ENCODE results near the gene CSRNP3. TPM values are rescaled to one million over a fixed set of nuclear protein-coding genes. Genes with fewer than 3 reads are reported as not detected.

The CSRNP3 gene
- total and polyA plus RNA-seq, 2 donors (not counting 1 experiment from before 2014, with no cell fraction given), result not detected

DNA sequence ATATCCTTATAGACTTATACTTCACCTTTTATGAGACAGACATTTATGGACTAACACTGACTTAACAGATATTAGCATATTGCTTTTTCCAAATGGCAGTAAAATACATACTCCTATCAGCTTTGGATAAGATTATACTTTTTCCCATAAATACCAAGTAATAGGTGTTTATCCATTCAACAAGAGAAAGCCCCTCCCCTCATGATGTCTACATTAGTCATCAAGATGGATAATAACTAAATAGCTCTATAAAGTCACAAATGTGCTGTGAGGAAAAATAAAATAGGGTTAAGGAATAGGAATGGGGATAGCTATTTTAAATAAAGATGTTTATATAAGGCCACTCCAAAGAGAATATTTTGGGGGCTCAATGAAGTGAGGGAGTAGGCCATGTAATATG, 39.4 kb downstream of the CSRNP3 start:
- ATAC-seq (ENCODE audit: low read depth), result no peak
- no peaks in the 10 kb centered on the region for H3K79me2 ChIP-seq (ENCODE audit: control insufficient read depth, insufficient read depth, low read length)
- Mint-ChIP-seq H3K27ac (no peak overlapping the region), H3K4me3 (no peak overlapping the region), H3K27me3 (no peaks in the 10 kb centered on the region), H3K9me3 (ENCODE audit: insufficient read depth) (no peaks in the 10 kb centered on the region), H3K4me1 (no peaks in the 10 kb centered on the region)
- H3K27ac ChIP-seq (ENCODE audit: low read length in 2 of 2), result no peak overlapping the region
- no peaks in the 10 kb centered on the region for H4K20me1 ChIP-seq (ENCODE audit: control insufficient read depth, insufficient read depth, low read length, poor library complexity, severe bottlenecking)
- intact Hi-C loops (cut with micrococcal nuclease), result no loop called here
- no peaks in the 10 kb centered on the region for H3K4me1 ChIP-seq (ENCODE audit: control insufficient read depth in 2 of 2, insufficient read depth in 2 of 2, low read length in 2 of 2)
- POLR2A ChIA-PET, result no interaction called here
- no peaks in the 10 kb centered on the region for H3K27me3 ChIP-seq (replicated peaks in 1 of 4; ENCODE audit: control extremely low read depth in 1 of 4, control insufficient read depth in 3 of 4, insufficient read depth in 4 of 4, low read length in 3 of 4)
- DNase-seq, result no peak
- no peaks in the 10 kb centered on the region for H3K9me3 ChIP-seq (ENCODE audit: control extremely low read depth in 1 of 3, control insufficient read depth in 2 of 3, insufficient read depth in 1 of 3, low read length in 2 of 3)
- no peak overlapping the region for H3K4me2 ChIP-seq (replicated peaks; ENCODE audit: low read depth, low read length, poor library complexity, severe bottlenecking)
- H2AFZ ChIP-seq (ENCODE audit: insufficient read depth, low read depth, low read length, poor library complexity, severe bottlenecking), result no peak overlapping the region
- H3K9ac ChIP-seq (ENCODE audit: low read length), result no peak overlapping the region
- TF ChIP-seq EZH2 (IDR thresholded peaks at IDR 0.05; ENCODE audit: borderline replicate concordance, insufficient read depth, low read depth, low read length, poor library complexity, severe bottlenecking), result no peak
- TF ChIP-seq, protein P1, sequence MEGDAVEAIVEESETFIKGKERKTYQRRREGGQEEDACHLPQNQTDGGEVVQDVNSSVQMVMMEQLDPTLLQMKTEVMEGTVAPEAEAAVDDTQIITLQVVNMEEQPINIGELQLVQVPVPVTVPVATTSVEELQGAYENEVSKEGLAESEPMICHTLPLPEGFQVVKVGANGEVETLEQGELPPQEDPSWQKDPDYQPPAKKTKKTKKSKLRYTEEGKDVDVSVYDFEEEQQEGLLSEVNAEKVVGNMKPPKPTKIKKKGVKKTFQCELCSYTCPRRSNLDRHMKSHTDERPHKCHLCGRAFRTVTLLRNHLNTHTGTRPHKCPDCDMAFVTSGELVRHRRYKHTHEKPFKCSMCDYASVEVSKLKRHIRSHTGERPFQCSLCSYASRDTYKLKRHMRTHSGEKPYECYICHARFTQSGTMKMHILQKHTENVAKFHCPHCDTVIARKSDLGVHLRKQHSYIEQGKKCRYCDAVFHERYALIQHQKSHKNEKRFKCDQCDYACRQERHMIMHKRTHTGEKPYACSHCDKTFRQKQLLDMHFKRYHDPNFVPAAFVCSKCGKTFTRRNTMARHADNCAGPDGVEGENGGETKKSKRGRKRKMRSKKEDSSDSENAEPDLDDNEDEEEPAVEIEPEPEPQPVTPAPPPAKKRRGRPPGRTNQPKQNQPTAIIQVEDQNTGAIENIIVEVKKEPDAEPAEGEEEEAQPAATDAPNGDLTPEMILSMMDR (IDR thresholded peaks at IDR 0.05), result no peak
- H3K36me3 ChIP-seq (replicated peaks in 1 of 2; ENCODE audit: control extremely low read depth in 1 of 2, control insufficient read depth in 1 of 2, extremely low read depth in 1 of 2, insufficient read depth in 2 of 2, low read length in 1 of 2), result no peaks in the 10 kb centered on the region
- no peak overlapping the region for H3K4me3 ChIP-seq (ENCODE audit: control extremely low read depth in 1 of 5, extremely low read depth in 1 of 5, insufficient read depth in 1 of 5, low read depth in 2 of 5, low read length in 4 of 5)
- CTCF ChIA-PET, result no interaction called here

DNA sequence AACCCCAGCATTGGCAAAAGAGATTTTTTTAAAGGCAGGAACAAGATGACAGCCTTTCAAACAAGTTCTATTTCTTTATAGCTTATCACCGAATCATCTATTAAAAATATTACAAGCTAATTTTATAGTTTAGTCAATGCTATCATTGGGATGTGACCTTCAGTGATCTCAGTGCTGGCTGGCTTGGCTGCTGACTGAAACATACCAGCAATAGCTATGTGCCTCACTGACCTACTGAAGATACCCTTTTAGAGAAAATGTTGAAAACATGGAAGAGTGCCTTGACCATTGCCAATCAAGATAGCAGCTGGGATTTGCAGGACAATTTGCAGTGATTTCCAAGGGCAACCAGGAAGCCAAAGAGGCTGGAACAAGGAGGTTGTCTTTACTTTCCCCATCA, 44.0 kb downstream of the CSRNP3 start:
- H4K20me1 ChIP-seq (ENCODE audit: control insufficient read depth, insufficient read depth, low read length, poor library complexity, severe bottlenecking), result no peaks in the 10 kb centered on the region
- H3K36me3 ChIP-seq (replicated peaks in 1 of 2; ENCODE audit: control extremely low read depth in 1 of 2, control insufficient read depth in 1 of 2, extremely low read depth in 1 of 2, insufficient read depth in 2 of 2, low read length in 1 of 2), result no peaks in the 10 kb centered on the region
- CTCF ChIA-PET, result no interaction called here
- H3K27ac ChIP-seq (ENCODE audit: low read length in 2 of 2), result no peak overlapping the region
- H3K27ac Mint-ChIP-seq, result no peak overlapping the region
- POLR2A ChIA-PET, result no interaction called here
- no peaks in the 10 kb centered on the region for H3K4me1 ChIP-seq (ENCODE audit: control insufficient read depth in 2 of 2, insufficient read depth in 2 of 2, low read length in 2 of 2)
- no CpG with 5 or more reads among the region's 1 CpG for WGBS (ENCODE audit: insufficient coverage)
- H3K9me3 ChIP-seq (ENCODE audit: control extremely low read depth in 1 of 3, control insufficient read depth in 2 of 3, insufficient read depth in 1 of 3, low read length in 2 of 3), result no peaks in the 10 kb centered on the region
- DNase-seq, result no peak
- no peaks in the 10 kb centered on the region for H3K9me3 Mint-ChIP-seq (ENCODE audit: insufficient read depth)
- intact Hi-C loops (cut with micrococcal nuclease), result no loop called here
- no peak overlapping the region for H2AFZ ChIP-seq (ENCODE audit: insufficient read depth, low read depth, low read length, poor library complexity, severe bottlenecking)
- TF ChIP-seq, protein P1 (IDR thresholded peaks at IDR 0.05), result no peak
- no peak for TF ChIP-seq EZH2 (IDR thresholded peaks at IDR 0.05; ENCODE audit: borderline replicate concordance, insufficient read depth, low read depth, low read length, poor library complexity, severe bottlenecking)
- no peaks in the 10 kb centered on the region for H3K27me3 Mint-ChIP-seq
- H3K9ac ChIP-seq (ENCODE audit: low read length), result no peak overlapping the region
- no peak overlapping the region for H3K4me3 Mint-ChIP-seq
- no peaks in the 10 kb centered on the region for H3K27me3 ChIP-seq (replicated peaks in 1 of 4; ENCODE audit: control extremely low read depth in 1 of 4, control insufficient read depth in 3 of 4, insufficient read depth in 4 of 4, low read length in 3 of 4)
- no peak overlapping the region for H3K4me2 ChIP-seq (replicated peaks; ENCODE audit: low read depth, low read length, poor library complexity, severe bottlenecking)
- H3K4me1 Mint-ChIP-seq, result no peaks in the 10 kb centered on the region
- no peak for ATAC-seq (ENCODE audit: low read depth)
- no peaks in the 10 kb centered on the region for H3K79me2 ChIP-seq (ENCODE audit: control insufficient read depth, insufficient read depth, low read length)
- H3K4me3 ChIP-seq (ENCODE audit: control extremely low read depth in 1 of 5, extremely low read depth in 1 of 5, insufficient read depth in 1 of 5, low read depth in 2 of 5, low read length in 4 of 5), result no peak overlapping the region
